Right lobe of liver (tissue), 4 donors: ENCODE results near the gene INTS13.

Experiments used
- CTCF ChIP-seq, 4 donors: fragments of 200-600 bp in 3 of 4; fragments of 450-650 bp in 1 of 4; IDR thresholded peaks; one replicate each; pipeline versions ENCODE4 v1.5.1 to v1.8.0; 2016 to 2022; ENCODE audit warnings: antibody characterized with exemption in 4 of 4, mild to moderate bottlenecking in 2 of 4
- POLR2A ChIP-seq: fragments of 450-650 bp; IDR thresholded peaks from one replicate; pipeline ENCODE4 v1.6.1; 2017; ENCODE audit warnings: antibody characterized with exemption, mild to moderate bottlenecking
- donor health status: DM: no; HTN: no; CAD: no.
- donor health status: DM: no; HTN: no; CAD: no.
- donor health status: DM: no; HTN: yes; CAD: no.

DNA sequence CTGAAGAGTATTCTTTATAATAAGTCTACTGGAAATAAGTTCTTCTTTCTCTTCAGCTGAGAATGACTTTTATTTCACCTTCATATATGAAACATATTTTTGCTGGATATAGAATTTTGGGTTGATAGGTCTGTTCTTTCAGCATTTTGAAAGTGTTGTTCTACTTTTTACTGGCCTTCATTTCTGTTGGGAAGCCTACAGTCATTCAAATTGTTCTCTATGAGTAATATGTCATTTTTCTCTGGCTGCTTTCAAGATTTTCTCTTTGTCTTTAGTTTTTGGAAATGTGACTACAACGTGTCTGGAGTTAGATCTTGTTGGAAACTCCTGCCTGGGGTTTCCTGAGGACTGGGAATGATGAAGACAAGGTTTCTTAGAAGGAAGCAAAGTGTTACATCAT lies 10.5 kb upstream of the INTS13 start:
- TF ChIP-seq CTCF (IDR thresholded peaks at IDR 0.05) (no peak), POLR2A (no peak)
